Mesodermal cell (in vitro differentiated cells): ENCODE data around the gene RASSF1.

ENCODE experiments used
- H3K27ac ChIP-seq: 2 replicates; pipeline ENCODE4 v1.7.0; 2013; ENCODE audit warnings: mild to moderate bottlenecking, low read depth, low read length, moderate library complexity; ENCODE audit not compliant: severe bottlenecking
- H3K36me3 ChIP-seq: 2 replicates; pipeline ENCODE4 v1.7.1; 2013; ENCODE audit warnings: mild to moderate bottlenecking, low read length, moderate library complexity; ENCODE audit not compliant: control insufficient read depth, insufficient read depth
- H3K4me1 ChIP-seq: one replicate; pipeline ENCODE4 v1.7.1; 2013; ENCODE audit warnings: mild to moderate bottlenecking, low read length; ENCODE audit not compliant: insufficient read depth, control insufficient read depth, poor library complexity, severe bottlenecking
- H3K4me3 ChIP-seq: 2 replicates; pipeline ENCODE4 v1.7.0; 2013; ENCODE audit warnings: low read length, control low read depth, mild to moderate bottlenecking; ENCODE audit not compliant: insufficient read depth, poor library complexity, severe bottlenecking; ENCODE audit errors: extremely low read depth
- H3K9me3 ChIP-seq: 2 replicates; pipeline ENCODE4 v1.7.1; 2013; ENCODE audit warnings: mild to moderate bottlenecking, low read length, moderate library complexity; ENCODE audit not compliant: control insufficient read depth
- WGBS, 2 experiments: methylation state at CpG; one replicate each; pipeline ENCODE4 v1.1.5; 2013; ENCODE audit warnings: missing lambda C conversion rate in 2 of 2; ENCODE audit not compliant: insufficient coverage in 2 of 2; 5-methylcytosine and 5-hydroxymethylcytosine counted together

The RASSF1 gene

DNA sequence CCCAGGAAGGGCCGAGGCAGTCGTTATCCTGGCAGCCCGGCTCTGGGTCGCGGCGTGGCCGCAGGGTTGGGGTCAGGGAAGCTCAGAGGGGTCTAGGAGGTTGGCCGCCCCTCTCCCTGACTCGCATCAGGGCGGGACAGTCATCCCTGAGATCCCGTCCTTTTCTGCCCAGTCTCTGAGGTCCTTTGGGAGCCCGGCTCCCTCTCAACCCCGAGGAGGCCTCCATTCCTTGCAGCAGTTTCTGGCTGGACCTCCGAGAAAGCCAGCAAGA lies 18.6 kb downstream of the RASSF1 start:
- WGBS, 2 experiments = 7 to 15% methylated on average over 14 of the region's 14 CpGs
- peak overlapping the region; percentile 81 for H3K4me3 ChIP-seq
- peaks cover 56% of the 10 kb centered on the region for H3K4me1 ChIP-seq
- H3K27ac ChIP-seq = peak overlapping the region; percentile 99
- no peaks in the 10 kb centered on the region for H3K9me3 ChIP-seq
- peaks cover 58% of the 10 kb centered on the region for H3K36me3 ChIP-seq

GRCh38 chr3:50321336-50322114 lies 19.1 kb downstream of the RASSF1 start:
- H3K36me3 ChIP-seq = peaks cover 62% of the 10 kb centered on the region
- 0 to 1% methylated on average over 34 to 44 of the region's 59 CpGs for WGBS, 2 experiments
- peak overlapping the region; percentile 99 for H3K27ac ChIP-seq
- peak overlapping the region; percentile 81 for H3K4me3 ChIP-seq
- no peaks in the 10 kb centered on the region for H3K9me3 ChIP-seq
- peaks cover 57% of the 10 kb centered on the region for H3K4me1 ChIP-seq

GRCh38 chr3:50320853-50321335 lies 19.7 kb downstream of the RASSF1 start:
- 0% methylated on average over 23 to 26 of the region's 45 CpGs for WGBS, 2 experiments
- H3K36me3 ChIP-seq = peaks cover 62% of the 10 kb centered on the region
- H3K27ac ChIP-seq = peak overlapping the region; percentile 99
- peak overlapping the region; percentile 81 for H3K4me3 ChIP-seq
- peaks cover 57% of the 10 kb centered on the region for H3K4me1 ChIP-seq
- no peaks in the 10 kb centered on the region for H3K9me3 ChIP-seq

DNA sequence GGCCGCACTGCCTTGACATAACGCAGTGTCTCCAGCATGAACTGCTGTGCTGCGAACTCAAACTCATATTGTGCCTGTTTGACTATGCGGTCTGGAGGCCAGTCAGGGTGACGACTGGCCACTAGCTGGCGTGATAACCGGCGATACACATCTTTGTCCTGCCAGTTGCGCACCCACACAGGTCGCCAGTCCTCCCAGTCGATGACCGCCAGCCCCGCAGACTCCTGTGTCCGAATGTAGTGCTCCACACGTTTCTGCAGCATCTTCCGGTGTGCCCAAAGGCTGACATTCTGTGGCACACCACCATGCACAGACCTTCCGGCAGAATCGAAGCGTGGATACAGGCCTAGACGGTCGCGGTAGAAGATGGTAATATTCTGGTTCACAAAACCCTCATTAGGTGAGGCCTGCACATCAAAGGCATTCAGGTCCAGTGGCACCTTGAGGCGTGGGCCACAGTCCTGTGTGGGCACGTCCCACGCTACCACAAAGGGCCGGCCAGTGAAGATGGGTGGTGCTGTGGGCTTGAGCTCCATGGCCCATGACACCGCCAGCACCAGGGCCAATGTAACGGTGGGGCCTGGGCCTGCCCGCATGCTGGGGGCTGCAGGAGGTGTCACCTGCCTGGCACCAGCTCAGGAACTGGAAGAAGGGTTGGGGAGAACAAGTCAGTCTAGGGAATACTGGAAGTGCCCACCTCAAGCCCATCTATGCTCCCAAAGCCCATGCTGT lies 20.6 kb downstream of the RASSF1 start:
- H3K4me3 ChIP-seq = peak overlapping the region; percentile 81
- no peaks in the 10 kb centered on the region for H3K9me3 ChIP-seq
- WGBS, 2 experiments = 90 to 93% methylated on average over 26 to 29 of the region's 29 CpGs
- peaks cover 62% of the 10 kb centered on the region for H3K36me3 ChIP-seq
- H3K27ac ChIP-seq = no peak overlapping the region
- H3K4me1 ChIP-seq = peaks cover 57% of the 10 kb centered on the region

GRCh38 chr3:50319181-50319893 lies 21.3 kb downstream of the RASSF1 start:
- WGBS, 2 experiments = 93 to 96% methylated on average over 11 to 16 of the region's 16 CpGs
- Histone ChIP-seq H3K4me3 (no peak overlapping the region), H3K9me3 (no peaks in the 10 kb centered on the region), H3K36me3 (peaks cover 60% of the 10 kb centered on the region), H3K27ac (no peak overlapping the region), H3K4me1 (peaks cover 55% of the 10 kb centered on the region)

- H3K4me1 ChIP-seq = peaks cover 48% of the 10 kb centered on the region
- H3K36me3 ChIP-seq = peaks cover 58% of the 10 kb centered on the region
- no peak overlapping the region for H3K27ac ChIP-seq
- H3K9me3 ChIP-seq = peaks cover 3% of the 10 kb centered on the region
- no peak overlapping the region for H3K4me3 ChIP-seq
- 95 to 97% methylated on average over 9 to 10 of the region's 10 CpGs for WGBS, 2 experiments
Observed at GRCh38 chr3:50318615-50319014, 22.0 kb downstream of the RASSF1 start.

DNA sequence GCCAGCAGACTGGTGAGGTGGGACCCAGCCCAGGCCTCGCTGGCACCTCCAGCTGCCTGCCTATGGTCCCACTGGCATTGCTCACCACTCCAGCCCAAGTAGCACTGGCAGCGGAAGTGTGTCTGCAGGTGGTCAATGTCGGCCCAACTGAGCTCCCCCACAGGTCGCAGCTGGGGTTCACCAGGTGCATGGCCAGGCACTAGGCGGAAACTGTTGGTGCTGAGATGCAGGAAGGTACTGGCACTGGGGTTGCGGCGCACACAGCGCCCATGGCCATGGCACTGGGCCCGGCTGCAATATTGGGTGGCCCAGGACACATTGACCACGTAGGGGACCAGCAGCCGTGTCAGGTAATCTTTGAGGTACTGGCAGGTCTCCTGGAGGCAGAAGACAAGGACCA lies 22.5 kb downstream of the RASSF1 start:
- 95 to 97% methylated on average over 11 of the region's 11 CpGs for WGBS, 2 experiments
- Histone ChIP-seq H3K4me1 (peaks cover 44% of the 10 kb centered on the region), H3K9me3 (peaks cover 4% of the 10 kb centered on the region), H3K27ac (no peak overlapping the region), H3K36me3 (peaks cover 61% of the 10 kb centered on the region), H3K4me3 (no peak overlapping the region)

- peaks cover 35% of the 10 kb centered on the region for H3K4me1 ChIP-seq
- no peak overlapping the region for H3K4me3 ChIP-seq
- peaks cover 4% of the 10 kb centered on the region for H3K9me3 ChIP-seq
- H3K27ac ChIP-seq = peak overlapping the region; percentile 2
- 90 to 94% methylated on average over 4 to 5 of the region's 6 CpGs for WGBS, 2 experiments
- H3K36me3 ChIP-seq = peaks cover 61% of the 10 kb centered on the region
Observed at GRCh38 chr3:50317300-50317699, 23.3 kb downstream of the RASSF1 start.

GRCh38 chr3:50316657-50317242 lies 23.9 kb downstream of the RASSF1 start:
- Histone ChIP-seq H3K36me3 (peaks cover 61% of the 10 kb centered on the region), H3K9me3 (peaks cover 4% of the 10 kb centered on the region), H3K4me1 (peaks cover 31% of the 10 kb centered on the region), H3K4me3 (no peak overlapping the region), H3K27ac (peak overlapping the region; percentile 2)
- WGBS, 2 experiments = 84 to 92% methylated on average over 5 to 8 of the region's 9 CpGs

GRCh38 chr3:50314816-50315215 lies 25.8 kb downstream of the RASSF1 start:
- Histone ChIP-seq H3K27ac (no peak overlapping the region), H3K36me3 (peaks cover 55% of the 10 kb centered on the region)
- 93 to 100% methylated on average over 1 to 3 of the region's 4 CpGs for WGBS, 2 experiments

More at GRCh38 chr3:50314816-50315215, 25.8 kb downstream of the RASSF1 start:
- H3K4me3 ChIP-seq = no peak overlapping the region
- H3K9me3 ChIP-seq = peaks cover 8% of the 10 kb centered on the region
- H3K4me1 ChIP-seq = peaks cover 24% of the 10 kb centered on the region
